D341Med (cell line): Measurements from ENCODE around the gene MEIOB.
"Not testable (repeated sequence)": the region's sequence is repeated elsewhere in the genome, so short reads cannot be mapped to it uniquely, and the experiment has no call there.

ENCODE experiments used
- DNase-seq: peaks from one replicate; pipeline ENCODE4 v3.0.0; 2012; ENCODE audit warnings: low spot score

Gene MEIOB

GRCh38 chr16:1907226-1907860 lies 35.4 kb upstream of the MEIOB start:
- DNase-seq = no peak

DNA sequence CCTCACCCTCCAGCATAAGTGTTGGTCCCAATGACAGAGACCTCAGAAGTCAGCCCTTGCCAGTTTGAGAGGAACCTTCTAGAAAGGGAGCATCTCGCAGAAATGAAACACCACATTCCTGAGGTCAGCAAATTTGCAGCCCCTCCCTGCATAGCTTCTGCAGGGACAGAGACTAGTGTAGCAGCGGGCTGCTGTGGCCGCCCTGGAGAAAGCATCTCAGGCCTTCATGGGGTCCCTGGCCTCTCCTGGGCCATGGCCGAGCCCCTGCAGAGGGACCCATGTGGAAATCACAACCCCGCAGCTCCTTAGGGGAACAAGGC lies 34.8 kb upstream of the MEIOB start:
- no peak for DNase-seq

DNA sequence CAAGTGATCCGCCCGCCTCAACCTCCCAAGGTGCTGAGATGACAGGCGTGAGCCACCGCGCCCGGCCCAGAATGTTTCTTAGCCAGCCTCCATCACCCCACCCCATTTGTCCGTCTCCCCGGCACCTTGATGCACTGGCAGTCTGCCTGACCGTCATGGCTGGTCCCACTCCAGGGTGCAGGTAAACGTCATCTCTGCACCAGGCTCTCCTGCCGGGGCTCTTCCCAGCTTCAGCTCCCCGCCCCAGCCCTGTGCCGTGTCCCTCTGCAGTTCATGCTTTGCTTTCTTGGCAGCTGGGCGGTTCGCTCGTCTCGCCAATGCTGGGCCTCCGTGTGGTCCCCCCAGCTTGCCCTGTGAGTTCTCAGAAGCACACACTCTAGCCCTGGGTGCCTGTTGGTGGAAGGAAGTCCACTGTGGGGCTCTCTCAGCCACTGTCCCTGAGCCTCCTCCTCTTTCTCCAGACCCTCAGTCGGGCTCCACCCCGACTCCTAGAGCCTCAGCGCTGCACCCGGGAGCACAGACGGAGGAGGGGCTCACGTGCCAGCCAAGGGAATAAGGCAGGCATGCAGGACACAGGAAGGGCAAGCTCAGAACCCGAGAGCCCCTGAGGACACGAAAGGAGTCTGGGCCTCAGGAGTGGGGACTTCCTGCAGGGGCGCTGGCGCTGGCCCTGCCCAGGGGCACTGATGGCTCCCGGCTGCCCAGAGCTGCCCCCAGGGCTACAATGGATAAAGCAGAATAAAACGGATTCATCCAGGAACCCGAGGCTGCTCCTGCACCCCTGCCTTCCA lies 34.3 kb upstream of the MEIOB start:
- no peak for DNase-seq

- DNase-seq = peak; percentile 16
These were observed 32.2 kb upstream of the MEIOB start for GRCh38 chr16:1903845-1904840.

- DNase-seq = peak; percentile 8
These were observed 31.2 kb upstream of the MEIOB start for GRCh38 chr16:1903220-1903574.

GRCh38 chr16:1902547-1903219 lies 30.7 kb upstream of the MEIOB start:
- peak; percentile 13 for DNase-seq

- DNase-seq = peak; percentile 12
These were observed 28.4 kb upstream of the MEIOB start for GRCh38 chr16:1900452-1900774.

DNA sequence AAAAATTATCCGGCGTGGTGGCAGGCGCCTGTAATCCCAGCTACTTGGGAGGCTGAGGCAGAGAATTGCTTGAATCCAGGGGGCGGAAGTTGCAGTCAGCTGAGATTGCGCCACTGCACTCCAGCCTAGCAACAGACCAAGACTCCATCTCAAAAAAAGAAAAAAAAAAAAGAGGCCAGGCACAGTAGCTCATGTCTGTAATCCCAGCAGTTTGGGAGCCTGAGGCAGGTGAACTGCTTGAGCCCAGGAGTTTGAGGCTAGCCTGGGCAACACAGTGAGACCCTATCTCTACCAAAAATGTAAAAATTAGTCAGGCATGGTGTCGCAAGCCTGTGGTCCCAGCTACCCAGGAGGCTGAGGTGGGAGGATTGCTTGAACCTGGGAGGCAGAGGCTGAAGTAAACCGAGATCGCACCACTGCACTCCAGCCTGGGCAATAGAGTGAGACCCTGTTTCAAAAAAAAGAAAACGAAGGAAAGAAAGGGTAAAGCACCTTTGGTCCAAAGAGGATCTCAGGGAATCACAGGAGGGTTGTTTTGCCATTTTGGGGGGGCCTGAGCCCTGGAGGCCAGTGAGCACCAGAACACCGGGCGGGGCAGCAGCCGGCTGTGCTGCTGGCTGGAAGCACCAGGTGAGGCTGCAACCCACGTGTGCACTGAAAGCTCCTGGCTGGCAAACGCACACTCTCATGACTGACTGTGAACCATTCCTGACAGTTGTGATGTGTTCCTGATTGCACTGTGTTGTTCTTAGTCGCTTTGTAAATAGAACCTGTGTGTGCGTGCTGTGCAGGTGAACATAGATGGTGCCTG lies 27.9 kb upstream of the MEIOB start:
- DNase-seq = peak; percentile 23

DNA sequence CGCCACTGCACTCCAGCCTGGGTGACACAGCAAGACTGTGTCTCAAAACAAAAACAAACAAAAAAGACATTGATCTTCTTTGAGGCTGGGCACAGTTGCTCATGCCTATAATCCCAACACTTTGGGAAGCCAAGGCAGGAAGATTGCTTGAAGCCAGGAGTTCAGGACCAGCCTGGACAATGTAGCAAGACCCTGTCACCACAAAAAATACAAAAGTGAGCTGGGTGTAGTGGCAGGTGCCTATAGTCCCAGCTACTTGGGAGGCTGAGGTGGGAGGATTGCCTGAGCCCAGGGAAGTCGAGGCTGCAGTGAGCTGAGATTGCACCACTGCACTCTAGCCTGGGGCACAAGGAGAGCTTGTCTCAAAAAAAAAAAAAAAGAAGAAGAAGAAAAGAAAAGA lies 25.7 kb upstream of the MEIOB start:
- not testable (repeated sequence) for DNase-seq

DNA sequence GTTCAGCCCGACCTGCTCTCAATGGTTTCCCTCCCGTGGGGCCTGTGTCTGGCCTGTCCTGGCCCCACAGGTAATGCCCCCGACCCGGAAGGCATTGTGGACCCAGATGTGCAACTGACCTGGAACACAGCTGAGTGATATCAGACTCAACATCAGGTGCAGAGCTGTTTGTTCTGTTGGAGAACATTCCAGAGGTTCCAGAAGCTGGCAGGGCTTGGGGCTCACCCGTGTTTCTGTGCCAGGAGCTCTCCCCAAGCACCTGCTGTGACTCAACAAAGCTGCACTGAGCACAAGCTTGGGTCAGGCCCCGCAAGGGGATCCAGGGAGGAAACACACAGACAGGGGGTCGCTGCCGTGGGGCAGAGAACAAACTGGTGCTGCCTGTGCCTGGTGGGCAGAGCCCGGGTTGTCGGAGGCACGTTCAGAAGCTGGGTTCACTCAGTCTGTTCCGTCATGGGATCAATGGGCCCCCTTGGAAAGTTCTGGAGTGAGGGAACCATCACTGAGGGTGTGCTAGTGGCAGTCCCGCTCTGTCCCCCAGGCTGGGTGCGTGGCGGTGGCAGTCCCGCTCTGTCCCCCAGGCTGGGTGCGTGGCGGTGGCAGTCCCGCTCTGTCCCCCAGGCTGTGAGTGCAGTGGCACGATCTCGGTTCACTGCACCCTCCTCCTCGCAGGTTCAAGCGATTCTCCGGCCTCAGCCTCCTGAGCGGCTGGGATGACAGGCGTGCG lies 24.1 kb upstream of the MEIOB start:
- DNase-seq = peak; percentile 17

GRCh38 chr16:1895068-1895467 lies 23.1 kb upstream of the MEIOB start:
- no peak for DNase-seq

- no peak for DNase-seq
These were observed 18.7 kb upstream of the MEIOB start for GRCh38 chr16:1890708-1891050.

DNA sequence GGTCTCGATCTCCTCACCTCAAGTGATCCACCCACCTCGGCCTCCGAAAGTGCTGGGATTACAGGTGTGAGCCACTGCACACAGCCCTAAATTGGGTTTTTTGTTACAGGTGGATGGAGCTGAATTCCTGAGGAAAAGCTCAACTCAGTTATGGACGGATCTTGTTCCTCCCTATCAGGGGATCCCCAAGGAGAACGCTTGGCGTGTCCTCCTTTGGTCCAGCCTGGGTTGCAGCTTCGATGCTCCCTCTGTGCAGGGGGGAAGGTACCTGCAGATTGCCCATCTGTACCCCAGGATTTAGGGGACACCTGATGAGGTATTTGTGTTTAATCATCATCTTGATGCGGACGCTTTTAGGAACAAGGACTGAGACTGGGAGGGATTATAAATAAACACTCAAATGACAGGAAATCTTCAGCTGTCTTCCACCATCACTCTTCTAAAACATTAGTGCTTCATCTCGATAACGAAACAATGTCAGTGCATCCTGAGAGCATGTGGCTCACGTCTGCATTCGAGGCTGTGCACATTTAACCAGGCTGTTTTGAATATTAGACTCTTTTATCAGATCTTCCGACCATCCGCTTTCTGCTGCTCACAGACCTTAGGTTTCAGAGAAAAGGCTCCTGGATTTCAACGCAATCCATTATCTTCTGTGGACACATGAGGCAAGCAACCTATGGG lies 18.2 kb upstream of the MEIOB start:
- DNase-seq = no peak

GRCh38 chr16:1887711-1888354 lies 15.9 kb upstream of the MEIOB start:
- DNase-seq = no peak

- no peak for DNase-seq
These were observed 12.9 kb upstream of the MEIOB start for GRCh38 chr16:1884889-1885288.

DNA sequence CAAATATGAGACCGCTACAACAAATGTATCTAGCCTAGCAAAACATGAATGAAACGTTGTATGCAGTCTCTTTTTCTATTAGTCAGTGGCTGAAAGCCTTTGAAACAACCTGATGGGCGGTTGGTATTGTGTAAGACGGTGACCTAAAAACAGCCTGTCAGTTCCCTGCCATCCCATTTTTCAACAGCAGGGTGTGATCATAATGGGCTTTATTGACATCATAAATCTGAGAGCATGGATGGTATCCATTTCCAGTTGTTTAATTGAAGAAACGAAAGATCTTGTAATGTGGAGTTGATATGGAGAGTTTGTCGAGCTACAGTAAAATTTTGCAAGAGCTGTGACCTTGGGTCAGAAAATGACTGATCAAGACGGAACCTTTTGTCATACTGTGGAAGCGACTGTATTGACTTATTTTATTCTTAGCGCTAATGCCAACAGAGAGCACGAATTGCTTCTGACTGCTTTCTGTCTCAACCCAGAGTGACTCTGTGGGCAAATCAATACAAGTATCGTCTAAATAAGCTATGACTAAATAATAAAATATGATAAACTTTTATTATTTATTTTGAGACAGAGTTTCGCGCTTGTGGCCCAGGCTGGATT lies 12.3 kb upstream of the MEIOB start:
- DNase-seq = no peak

- not testable (repeated sequence) for DNase-seq
These were observed 9.2 kb upstream of the MEIOB start for GRCh38 chr16:1881172-1881571.

DNA sequence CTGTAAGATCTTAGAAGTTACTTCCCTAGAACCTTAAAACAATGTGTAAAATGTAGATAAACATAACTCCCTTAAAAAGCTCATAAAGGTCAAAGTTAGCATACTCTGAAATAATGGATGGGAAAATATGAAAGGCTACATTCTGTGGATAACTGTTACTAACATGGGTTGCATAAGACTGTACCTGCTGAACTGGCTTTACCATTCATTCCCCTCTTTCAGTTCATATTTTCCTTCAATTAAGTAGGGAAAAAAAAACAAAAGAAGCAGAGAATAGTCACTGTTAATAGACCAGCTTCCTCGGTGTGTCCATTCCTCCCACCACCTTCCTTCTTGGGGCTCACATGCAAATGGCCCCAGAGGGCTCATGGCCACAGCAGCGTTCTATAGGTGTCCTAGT lies 7.5 kb upstream of the MEIOB start:
- DNase-seq = no peak

DNA sequence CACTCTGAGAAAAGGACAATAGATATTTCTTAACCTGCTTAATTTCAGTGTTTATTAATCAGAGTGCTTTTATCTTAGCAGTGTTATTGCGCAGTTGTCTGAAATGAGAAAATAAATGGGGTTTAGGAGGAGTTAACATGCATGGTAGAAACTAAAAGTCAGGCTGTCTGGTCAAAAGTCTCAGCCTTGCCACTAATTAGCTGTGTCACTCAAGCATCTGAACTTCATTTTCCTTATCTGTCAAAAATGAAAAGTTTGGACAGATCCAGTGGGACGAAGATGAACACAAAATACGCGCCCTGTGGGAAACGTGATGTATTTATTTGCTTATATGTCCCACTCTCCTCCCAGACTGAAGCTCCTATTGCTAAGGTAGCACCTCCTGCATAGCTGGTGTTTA lies 6.3 kb upstream of the MEIOB start:
- no peak for DNase-seq
